Peyer's patch (tissue), 4 donors: Measurements from ENCODE around the gene CHRM4. TPM values are rescaled to one million over a fixed set of nuclear protein-coding genes. Genes with fewer than 3 reads are reported as not detected.
A peak's percentile ranks its signal among the peaks of the same experiment; 100 is the strongest.

Experiments
- DNase-seq, 3 donors: peaks; one replicate each; pipeline ENCODE4 v3.0.0-alpha.2; 2017 to 2019
- H3K27ac ChIP-seq, 4 donors: fragments of 200-600 bp; sonication (generic); one replicate each; pipeline ENCODE4 v1.5.1; 2016 to 2019
- H3K27me3 ChIP-seq, 2 donors: fragments of 200-600 bp; sonication (generic); one replicate each; pipeline ENCODE4 v1.5.1; 2019
- H3K36me3 ChIP-seq, 3 donors: fragments of 200-600 bp; sonication (generic); one replicate each; pipeline ENCODE4 v1.5.1; 2016 to 2019
- H3K4me1 ChIP-seq, 4 donors: fragments of 200-600 bp; sonication (generic); one replicate each; pipeline ENCODE4 v1.5.1; 2016 to 2019
- H3K4me3 ChIP-seq, 4 donors: fragments of 200-600 bp; sonication (generic); 1 replicate in 3 of 4; 2 replicates in 1 of 4; pipeline ENCODE4 v1.5.1; 2016 to 2019; ENCODE audit warnings: mild to moderate bottlenecking in 1 of 4
- H3K9me3 ChIP-seq, 4 donors: fragments of 200-600 bp; sonication (generic); one replicate each; pipeline ENCODE4 v1.5.1; 2016 to 2019; ENCODE audit warnings: mild to moderate bottlenecking in 1 of 4
- POLR2A ChIP-seq, 2 donors: fragments of 450-650 bp; IDR thresholded peaks; one replicate each; pipeline ENCODE4 v1.5.1; 2017; ENCODE audit warnings: antibody characterized with exemption in 2 of 2, mild to moderate bottlenecking in 2 of 2, moderate library complexity in 2 of 2
- total RNA-seq, 4 donors: library from RNA; depleted of rRNA; stranded (reverse); fragments of >200 nt; gene quantifications; one replicate each; pipeline ENCODE4 v1.1.0, GENCODE V29; 2016
- TF ChIP-seq, protein P1 (sequence below), 6 experiments: fragments of 450-650 bp in 4 of 6; fragments of 200-600 bp in 2 of 6; sonication (generic) in 1 of 6; IDR thresholded peaks; one replicate each; pipeline ENCODE4 v1.5.1; 2017 to 2019; ENCODE audit warnings: antibody characterized with exemption in 6 of 6, mild to moderate bottlenecking in 3 of 6, moderate library complexity in 1 of 6

The CHRM4 gene
- total RNA-seq, 4 donors from 2014 or later = 11.5 to 16.5 (median 13.0) TPM

DNA sequence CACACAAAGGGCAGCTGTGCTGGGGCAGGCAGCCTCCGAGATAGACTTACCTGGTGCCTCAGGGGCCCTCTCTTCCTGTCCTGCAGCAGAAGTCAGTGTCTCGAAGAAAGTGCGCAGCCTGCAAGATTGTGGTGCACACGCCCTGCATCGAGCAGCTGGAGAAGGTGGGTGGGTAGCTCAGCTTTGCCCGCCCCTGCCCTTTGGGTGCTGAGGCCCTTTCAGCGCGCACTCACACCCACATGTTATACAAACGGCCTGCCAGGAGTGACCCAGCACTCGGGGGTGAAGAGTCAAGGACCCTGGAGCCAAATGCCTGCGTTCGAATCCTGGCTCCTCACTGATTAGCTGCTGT is 23.7 kb downstream of the CHRM4 start:
- Histone ChIP-seq H3K36me3 (peaks cover 0 to 46% (median 0%) of the 10 kb centered on the region in 3 donors), H3K4me1 (peaks cover 0 to 21% (median 7%) of the 10 kb centered on the region in 4 donors), H3K9me3 (no peaks in the 10 kb centered on the region), H3K27me3 (no peaks in the 10 kb centered on the region), H3K4me3 (no peak overlapping the region), H3K27ac (peak overlapping the region in 1 of 4 donors; percentile 57)
- no peak for DNase-seq
- TF ChIP-seq, protein P1, sequence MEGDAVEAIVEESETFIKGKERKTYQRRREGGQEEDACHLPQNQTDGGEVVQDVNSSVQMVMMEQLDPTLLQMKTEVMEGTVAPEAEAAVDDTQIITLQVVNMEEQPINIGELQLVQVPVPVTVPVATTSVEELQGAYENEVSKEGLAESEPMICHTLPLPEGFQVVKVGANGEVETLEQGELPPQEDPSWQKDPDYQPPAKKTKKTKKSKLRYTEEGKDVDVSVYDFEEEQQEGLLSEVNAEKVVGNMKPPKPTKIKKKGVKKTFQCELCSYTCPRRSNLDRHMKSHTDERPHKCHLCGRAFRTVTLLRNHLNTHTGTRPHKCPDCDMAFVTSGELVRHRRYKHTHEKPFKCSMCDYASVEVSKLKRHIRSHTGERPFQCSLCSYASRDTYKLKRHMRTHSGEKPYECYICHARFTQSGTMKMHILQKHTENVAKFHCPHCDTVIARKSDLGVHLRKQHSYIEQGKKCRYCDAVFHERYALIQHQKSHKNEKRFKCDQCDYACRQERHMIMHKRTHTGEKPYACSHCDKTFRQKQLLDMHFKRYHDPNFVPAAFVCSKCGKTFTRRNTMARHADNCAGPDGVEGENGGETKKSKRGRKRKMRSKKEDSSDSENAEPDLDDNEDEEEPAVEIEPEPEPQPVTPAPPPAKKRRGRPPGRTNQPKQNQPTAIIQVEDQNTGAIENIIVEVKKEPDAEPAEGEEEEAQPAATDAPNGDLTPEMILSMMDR (IDR thresholded peaks at IDR 0.05) = no peak
- no peak for TF ChIP-seq POLR2A (IDR thresholded peaks at IDR 0.05)

DNA sequence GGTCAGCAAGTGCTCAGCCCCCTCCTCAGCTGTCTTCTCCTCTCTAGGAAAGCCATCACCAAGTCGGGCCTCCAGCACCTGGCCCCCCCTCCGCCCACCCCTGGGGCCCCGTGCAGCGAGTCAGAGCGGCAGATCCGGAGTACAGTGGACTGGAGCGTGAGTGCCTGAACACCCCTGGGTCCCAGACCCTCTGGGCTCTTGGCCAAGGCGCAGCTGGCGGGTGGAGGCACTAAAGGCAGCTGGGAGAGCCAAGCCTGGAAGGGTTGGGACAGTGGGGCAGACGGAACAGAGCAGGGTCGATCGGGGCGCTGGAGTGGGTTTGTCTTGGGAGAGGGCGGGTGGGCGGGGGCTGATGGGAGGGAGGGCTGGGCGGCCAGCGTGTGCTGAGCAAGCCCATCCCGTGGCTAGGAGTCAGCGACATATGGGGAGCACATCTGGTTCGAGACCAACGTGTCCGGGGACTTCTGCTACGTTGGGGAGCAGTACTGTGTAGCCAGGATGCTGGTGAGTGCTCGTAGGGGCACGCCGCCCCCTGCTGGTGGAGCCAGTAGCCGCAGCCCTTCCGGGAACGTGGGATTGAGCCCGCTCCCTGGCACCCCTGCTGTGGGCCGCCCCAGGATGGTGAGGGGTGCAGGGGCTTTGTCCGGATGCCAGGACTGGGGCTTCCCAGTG is 24.2 kb downstream of the CHRM4 start:
- Histone ChIP-seq H3K27me3 (no peaks in the 10 kb centered on the region), H3K4me3 (no peak overlapping the region), H3K27ac (peak overlapping the region in 1 of 4 donors; percentile 57), H3K36me3 (peaks cover 0 to 40% (median 0%) of the 10 kb centered on the region in 3 donors), H3K9me3 (no peaks in the 10 kb centered on the region), H3K4me1 (peaks cover 0 to 26% (median 8%) of the 10 kb centered on the region in 4 donors)
- TF ChIP-seq POLR2A (IDR thresholded peaks at IDR 0.05) = no peak
- TF ChIP-seq, protein P1 (IDR thresholded peaks at IDR 0.05) = peak; percentile 74 to 88 (median 84)
- peak; percentile 67 to 85 (median 80) for DNase-seq

GRCh38 chr11:46366661-46367161 is 24.9 kb downstream of the CHRM4 start:
- no peaks in the 10 kb centered on the region for H3K9me3 ChIP-seq
- peaks cover 0 to 34% (median 0%) of the 10 kb centered on the region in 3 donors for H3K36me3 ChIP-seq
- peaks cover 0 to 33% (median 15%) of the 10 kb centered on the region in 4 donors for H3K4me1 ChIP-seq
- no peak overlapping the region for H3K27ac ChIP-seq
- TF ChIP-seq, protein P1 (IDR thresholded peaks at IDR 0.05) = no peak
- no peak for TF ChIP-seq POLR2A (IDR thresholded peaks at IDR 0.05)
- H3K27me3 ChIP-seq = no peaks in the 10 kb centered on the region
- no peak for DNase-seq
- H3K4me3 ChIP-seq = no peak overlapping the region

DNA sequence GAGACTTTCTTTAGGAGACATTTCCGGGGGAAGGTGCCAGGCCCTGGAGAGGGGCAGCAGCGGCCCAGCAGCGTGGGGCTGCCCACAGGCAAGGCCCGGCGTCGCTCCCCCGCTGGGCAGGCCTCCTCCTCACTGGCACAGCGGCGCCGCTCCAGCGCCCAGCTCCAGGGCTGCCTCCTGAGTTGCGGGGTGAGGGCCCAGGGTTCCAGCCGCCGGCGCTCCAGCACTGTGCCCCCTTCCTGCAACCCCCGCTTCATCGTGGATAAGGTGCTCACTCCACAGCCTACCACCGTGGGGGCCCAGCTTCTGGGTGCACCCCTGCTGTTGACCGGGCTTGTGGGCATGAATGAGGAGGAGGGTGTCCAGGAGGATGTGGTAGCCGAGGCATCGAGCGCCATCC is 25.3 kb downstream of the CHRM4 start:
- TF ChIP-seq, protein P1 (IDR thresholded peaks at IDR 0.05) = no peak
- no peak for TF ChIP-seq POLR2A (IDR thresholded peaks at IDR 0.05)
- DNase-seq = no peak
- Histone ChIP-seq H3K27ac (no peak overlapping the region), H3K9me3 (no peaks in the 10 kb centered on the region), H3K36me3 (peaks cover 0 to 30% (median 0%) of the 10 kb centered on the region in 3 donors), H3K4me1 (peaks cover 0 to 37% (median 18%) of the 10 kb centered on the region in 4 donors), H3K27me3 (no peaks in the 10 kb centered on the region), H3K4me3 (no peak overlapping the region)

DNA sequence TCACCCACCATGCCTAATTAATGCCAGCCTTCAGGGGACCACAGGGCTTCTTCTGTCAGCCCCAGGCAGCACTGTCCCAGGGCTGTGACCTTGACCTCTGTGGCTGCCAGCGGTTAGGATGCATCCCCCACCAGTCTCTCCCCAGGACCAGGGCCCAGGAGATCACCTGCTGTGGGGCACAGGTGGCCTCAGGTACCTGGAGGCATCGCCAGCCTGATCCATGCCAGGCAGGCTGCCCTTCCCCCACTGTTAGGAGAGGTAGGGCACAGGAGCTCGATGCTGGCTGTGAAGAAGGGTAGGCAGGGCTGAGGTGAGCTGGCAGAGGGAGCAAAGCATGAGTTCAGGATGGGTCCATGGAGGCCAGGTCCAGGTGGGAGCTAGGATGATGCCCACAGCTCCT is 26.8 kb downstream of the CHRM4 start:
- Histone ChIP-seq H3K4me1 (peaks cover 0 to 42% (median 20%) of the 10 kb centered on the region in 4 donors), H3K27me3 (no peaks in the 10 kb centered on the region), H3K27ac (no peak overlapping the region), H3K36me3 (peaks cover 0 to 21% (median 0%) of the 10 kb centered on the region in 3 donors), H3K4me3 (no peak overlapping the region), H3K9me3 (no peaks in the 10 kb centered on the region)
- TF ChIP-seq, protein P1 (IDR thresholded peaks at IDR 0.05) = no peak
- no peak for TF ChIP-seq POLR2A (IDR thresholded peaks at IDR 0.05)
- no peak for DNase-seq
